SH-SY5Y (cell line): Measurements from ENCODE around the gene KLRF1.

ENCODE experiments used
- GATA2 ChIP-seq: IDR thresholded peaks from 2 replicates; pipeline ENCODE4 v1.6.1; 2011; ENCODE audit warnings: mild to moderate bottlenecking, low read depth, low read length
- GATA3 ChIP-seq: IDR thresholded peaks from 2 replicates; pipeline ENCODE4 v1.6.1; 2011; ENCODE audit warnings: low read depth, mild to moderate bottlenecking, low read length, moderate library complexity

DNA sequence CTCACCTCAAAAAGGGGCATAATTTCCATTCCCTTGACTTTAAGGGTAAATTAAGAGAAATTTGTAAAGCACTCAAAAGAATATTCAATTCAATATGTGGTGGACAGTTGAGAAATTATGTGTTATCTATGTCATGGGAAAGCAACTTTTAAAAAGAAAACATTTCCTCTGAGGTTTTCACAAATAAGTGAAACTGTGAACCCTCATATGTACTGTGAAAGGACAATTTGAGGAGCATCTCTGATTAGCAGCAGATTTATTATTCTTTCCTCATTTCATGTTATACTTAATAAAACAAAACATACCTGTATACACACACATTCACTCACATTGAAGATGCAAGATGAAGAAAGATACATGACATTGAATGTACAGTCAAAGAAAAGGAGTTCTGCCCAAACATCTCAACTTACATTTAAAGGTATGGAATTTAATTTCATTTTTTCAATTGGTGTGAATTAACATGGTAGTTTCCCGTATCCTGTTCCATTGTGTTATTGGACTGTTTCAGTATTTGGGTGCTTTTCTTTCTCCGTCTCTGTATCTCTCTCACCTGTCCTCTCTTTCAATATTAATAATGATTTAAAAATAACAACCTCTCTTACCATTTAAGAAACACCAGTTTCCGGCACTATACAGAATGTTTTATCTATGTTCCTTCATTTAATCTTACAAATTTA lies at the start of gene KLRF1:
- TF ChIP-seq GATA3 (no peak), GATA2 (no peak)
